Measurements from ENCODE around the gene ZNF230.

The ZNF230 gene

DNA sequence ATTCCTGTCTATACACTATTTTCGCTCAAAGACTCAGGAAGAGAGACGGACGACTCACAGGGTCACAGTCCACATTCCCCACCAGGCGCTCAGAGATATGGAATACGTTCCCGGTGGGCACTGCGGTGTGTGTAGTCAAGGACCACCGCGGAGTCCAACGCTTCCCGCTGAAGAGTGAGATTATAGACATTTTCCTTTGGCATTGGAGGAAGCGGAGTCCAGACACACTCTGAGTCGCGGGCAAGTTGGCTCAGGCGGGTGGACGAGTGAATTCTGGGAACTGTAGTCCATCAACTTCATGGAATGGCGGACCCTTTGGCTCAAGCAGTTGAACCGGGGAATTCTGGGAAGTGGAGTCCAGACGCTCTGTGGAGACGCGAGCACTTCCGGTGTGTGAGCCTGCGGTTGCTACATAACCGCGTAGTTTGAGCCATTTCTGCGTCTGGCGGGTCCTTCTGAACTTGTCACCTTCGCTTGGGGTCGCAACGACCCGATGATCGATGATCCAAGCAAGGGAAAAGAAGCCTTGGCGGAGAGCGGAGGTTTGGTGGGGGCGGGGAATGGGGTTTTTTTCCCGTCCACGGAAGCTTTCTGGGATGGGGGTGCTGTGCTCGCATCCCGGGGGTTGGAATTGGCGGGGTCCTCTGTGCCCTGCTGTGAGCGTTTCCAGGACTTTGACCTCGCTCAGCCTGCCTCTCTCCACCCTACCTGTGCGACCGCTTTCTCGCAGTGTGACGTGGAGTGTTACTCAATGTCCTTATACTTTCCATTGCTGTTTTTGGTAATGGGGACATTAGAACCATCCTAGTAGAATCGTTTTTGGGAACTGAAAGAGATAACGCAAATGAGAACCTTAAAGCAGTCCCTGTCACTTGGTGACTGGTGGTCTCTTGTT lies at the start of gene ZNF230:
ZNF230 (plus strand) TSS at position 392 of the 895 bp plus-strand sequence. CDS start 4,122 bp downstream, outside the sequence.
- DNase-seq, result peak in 54 of 56 donors; percentile 61 to 97 (median 90)

GRCh38 chr19:43956827-43957226 lies 45.9 kb upstream of the ZNF230 start:
- DNase-seq, result no peak

DNA sequence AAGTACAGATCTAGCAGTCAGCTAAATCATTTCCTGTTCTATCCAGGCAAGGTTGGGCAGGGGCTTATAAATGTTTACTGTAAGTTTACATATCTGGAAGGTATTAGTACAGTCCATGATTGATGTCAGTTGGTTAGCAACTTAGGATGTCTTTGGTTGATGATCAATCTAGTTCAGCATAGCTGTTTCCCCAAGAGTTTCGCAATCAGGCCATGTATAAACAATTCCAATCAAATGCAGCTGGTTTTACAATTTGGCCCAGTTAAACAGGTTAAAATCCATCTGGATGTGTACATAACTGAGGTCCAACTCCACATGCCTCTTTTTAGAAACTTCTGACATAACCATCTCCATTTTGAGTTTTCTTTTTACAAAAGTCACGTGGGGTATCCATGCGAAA lies 44.9 kb upstream of the ZNF230 start:
- no peak for DNase-seq

- no peak for DNase-seq
These were observed 42.3 kb upstream of the ZNF230 start for GRCh38 chr19:43960411-43960810.

DNA sequence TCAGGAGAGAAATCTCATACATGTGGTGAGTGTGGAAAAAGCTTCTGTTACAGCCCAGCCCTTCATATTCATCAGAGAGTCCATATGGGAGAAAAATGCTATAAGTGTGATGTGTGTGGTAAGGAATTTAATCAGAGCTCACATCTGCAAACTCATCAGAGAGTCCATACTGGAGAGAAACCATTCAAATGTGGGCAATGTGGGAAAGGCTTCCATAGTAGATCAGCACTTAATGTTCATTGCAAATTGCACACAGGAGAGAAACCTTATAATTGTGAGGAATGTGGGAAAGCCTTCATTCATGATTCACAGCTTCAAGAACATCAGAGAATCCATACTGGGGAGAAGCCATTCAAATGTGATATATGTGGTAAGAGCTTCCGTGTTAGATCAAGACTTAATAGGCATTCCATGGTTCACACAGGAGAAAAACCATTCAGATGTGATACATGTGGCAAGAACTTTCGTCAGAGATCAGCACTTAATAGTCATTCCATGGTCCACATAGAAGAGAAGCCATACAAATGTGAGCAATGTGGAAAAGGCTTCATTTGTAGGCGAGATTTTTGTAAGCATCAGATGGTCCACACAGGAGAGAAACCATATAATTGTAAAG lies 36.6 kb upstream of the ZNF230 start:
- no peak for DNase-seq

GRCh38 chr19:43976732-43977131 lies 26.0 kb upstream of the ZNF230 start:
- no peak for DNase-seq

DNA sequence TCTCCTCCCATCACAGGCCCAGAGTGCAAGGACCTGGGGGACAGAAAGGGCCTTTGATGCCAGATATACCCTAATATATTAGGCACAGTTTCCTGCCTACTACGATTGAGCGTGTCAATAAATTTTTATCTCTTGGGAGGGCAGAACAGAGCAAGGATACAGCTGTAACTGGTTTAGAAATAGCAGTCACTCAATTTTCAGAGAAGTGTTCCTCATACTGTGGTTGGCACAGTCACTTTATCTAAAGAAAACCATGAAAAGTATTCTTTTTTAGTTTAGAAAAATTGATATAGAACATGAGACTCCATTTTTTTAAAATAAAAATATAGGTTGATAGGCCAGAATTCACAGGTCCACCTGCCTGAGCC lies 19.2 kb upstream of the ZNF230 start:
- no peak for DNase-seq

DNA sequence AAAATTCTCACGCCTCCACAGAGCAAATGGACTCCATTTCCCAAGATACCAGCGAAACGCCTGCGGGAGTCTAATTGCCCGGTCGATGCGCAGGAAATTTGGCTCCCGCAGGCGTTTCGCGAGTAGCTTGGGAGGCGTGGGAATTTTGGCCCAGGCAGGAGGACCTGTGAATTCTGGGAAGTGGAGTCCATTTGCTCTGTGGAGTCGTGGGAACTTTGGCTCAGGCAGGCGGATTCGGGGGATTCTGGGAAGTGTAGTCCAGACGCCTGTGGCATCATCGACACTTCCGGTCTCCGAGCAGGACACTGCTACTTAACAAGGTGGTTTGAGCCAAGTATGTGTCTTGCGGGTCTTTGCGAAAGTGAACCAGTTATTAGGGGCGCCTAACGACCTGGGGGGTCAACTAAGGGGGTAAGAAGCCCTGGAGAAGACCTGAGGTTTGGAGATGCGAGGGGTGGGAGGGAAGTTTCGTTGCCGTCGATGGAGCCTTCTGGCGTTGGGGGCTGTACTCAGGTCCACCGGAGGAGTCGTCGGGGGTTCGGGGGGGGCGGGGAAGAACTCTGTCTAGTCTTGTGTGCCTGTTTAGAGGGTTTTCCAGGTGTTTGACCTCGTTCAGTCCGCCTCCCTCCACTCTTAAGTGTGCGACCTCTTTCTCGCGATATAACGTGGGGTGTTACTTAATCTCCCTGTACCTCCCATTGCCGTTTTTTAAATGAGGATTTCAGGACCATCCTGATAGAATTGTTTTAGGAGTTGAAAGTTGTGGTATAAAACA lies 18.7 kb upstream of the ZNF230 start, which contains the start of gene ZNF155:
ZNF155 (plus strand) TSS at position 277 of the 775 bp plus-strand sequence. CDS start 4,356 bp downstream, outside the sequence.
- peak; percentile 52 to 97 (median 90) for DNase-seq

DNA sequence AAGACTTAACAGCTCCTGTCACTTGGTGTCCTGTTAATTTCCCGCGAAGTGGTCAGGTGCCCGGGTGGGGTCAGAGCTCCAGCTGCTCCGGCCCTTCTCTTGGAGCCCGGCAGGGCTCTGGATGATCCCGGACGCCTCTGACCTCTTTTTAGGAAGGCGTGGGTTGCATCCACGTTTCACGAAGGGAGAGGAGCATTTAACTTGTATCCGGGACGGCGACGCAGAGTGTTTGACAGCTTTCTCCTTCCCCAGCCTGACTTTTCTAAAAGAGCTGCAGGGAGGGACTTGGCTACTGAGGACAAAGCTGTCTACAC lies 18.1 kb upstream of the ZNF230 start:
- peak in 8 of 56 donors; percentile 2 to 26 (median 8) for DNase-seq

- peak in 1 of 56 donors; percentile 9 for DNase-seq
These were observed 5.0 kb upstream of the ZNF230 start for GRCh38 chr19:43997631-43998290.

DNA sequence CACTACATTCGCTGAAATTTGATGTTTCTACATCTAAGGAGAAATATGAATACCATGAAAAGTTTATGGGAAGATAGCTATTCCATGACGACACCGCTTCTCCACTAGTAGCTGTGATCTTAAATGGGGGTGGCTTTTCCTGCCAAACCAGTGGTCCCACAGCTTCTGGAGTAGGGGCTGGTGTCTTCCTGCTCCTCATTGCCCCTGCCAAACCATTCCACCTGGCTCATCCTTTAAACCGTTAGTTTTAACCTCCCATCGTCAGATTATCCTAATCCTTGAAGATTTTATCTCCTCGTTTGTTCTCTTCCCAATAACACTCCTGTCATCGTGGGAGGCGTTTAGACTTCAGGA lies 568 bp upstream of the ZNF230 start:
- peak in 1 of 56 donors; percentile 24 for DNase-seq

DNA sequence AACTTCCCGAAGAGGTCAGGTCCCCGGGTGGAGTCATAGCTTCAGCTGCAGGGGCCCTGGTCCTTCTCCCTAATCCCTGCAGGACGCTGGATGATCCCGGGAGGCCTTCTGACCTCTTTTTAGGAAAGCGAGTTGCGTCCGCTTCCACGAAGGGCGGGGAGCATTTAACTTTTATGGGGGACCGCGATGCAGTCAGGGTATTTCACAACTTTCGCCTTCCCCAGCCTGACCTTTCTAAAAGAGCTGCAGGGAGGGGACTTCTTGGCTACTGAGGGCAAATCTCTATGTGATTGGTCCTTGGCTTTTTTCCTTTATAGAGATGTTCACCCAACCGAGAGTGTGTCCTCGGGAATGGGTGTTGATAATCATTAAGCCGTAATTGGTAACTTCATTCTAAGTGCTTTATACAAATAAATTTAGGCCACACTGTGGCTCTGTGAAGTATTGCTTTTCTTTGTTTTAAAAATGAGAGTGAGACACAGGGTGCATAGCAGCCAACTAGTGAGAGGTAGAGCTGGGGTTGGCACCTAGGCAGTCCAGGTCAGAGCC lies 778 bp downstream of the ZNF230 start:
- DNase-seq, result peak in 2 of 56 donors; percentile 10 to 12

DNA sequence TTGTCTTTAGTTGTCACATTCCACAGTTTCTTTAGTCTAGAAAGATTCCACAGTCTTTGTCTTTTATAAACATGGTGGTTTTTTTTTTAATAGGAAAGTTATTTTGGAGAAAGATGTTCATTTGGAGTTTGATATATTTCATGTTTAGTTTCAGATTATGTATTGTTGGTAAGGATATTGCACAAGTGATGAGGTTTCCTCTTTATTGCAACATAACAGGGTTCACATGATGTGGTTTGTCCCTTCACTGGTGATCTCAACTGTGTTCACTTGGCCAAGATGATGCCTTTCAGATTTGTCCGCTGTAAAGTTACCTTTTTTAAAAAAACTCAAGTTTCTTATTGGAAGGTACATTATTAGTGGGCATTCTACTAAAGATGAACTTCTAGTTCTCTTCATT lies 3.2 kb downstream of the ZNF230 start:
- DNase-seq, result no peak

GRCh38 chr19:44007473-44007872 lies 4.7 kb downstream of the ZNF230 start:
- no peak for DNase-seq

DNA sequence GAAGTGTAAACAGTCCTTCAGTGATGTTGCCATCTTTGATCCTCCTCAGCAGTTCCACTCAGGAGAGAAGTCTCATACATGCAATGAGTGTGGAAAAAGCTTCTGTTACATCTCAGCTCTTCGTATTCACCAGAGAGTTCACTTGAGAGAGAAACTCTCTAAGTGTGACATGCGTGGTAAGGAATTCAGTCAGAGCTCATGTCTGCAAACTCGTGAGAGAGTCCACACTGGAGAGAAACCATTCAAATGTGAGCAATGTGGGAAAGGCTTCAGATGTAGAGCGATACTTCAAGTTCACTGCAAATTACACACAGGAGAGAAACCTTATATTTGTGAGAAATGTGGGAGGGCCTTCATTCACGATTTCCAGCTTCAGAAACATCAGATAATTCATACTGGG lies 7.7 kb downstream of the ZNF230 start:
- DNase-seq, result no peak

GRCh38 chr19:44019498-44019897 lies 16.7 kb downstream of the ZNF230 start:
- no peak for DNase-seq

DNA sequence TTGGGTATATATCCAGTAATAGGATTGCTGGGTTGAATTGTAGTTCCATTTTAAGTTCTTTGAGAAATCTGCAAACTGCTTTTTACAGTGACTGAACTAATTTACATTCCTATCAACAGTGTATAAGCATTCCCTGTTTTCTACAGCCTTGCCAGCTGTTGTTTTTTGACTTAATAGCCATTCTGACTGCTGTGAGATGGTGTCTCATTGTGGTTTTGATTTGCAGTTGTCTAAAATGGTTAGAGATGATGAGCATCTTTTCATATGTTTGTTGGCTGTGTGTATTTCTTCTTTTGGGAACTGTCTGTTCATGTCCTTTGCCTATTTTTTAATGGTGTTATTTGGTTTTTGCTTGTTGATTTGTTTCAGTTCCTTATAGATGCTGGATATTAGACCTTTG lies 18.5 kb downstream of the ZNF230 start:
- no peak for DNase-seq

GRCh38 chr19:44024900-44025216 lies 22.1 kb downstream of the ZNF230 start:
- DNase-seq, result no peak

DNA sequence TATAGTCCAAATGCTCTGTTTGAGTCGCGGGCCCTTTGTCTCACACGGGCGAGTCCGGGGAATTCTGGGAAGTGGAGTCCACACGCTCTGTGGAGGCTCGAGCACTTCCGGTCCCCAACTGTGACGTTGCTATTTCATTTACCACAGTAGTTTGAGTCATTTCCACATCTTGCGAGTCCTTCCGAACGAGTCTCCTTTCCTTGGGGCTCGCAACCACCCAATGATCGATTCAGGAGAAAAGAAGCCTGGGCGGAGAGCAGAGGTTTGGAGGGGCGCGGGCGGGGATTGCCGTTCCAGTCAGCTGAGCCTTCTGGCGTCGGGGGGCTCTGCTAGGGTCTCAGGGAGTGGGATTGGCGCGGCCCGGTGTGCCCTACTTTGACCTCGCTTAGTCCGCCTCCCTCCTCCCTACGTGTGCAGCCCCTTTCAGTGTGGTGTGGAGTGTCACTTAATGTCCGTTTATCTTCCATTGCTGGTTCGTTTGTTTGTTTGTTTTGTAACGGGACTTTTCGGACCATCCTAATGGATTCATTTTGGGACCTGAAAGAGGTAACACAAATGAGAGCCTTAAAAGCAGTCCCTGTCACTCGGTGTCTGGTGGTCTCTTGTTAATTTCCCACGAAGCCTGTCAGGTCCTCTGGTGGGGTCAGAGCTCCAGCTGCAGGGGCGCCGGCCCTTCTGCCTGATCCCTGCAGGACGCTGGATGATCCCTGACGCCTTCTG lies 22.6 kb downstream of the ZNF230 start, which contains the start of gene ZNF222:
ZNF222 (plus strand) TSS at position 163 of the 720 bp plus-strand sequence; CDS start at position 221, 58 bp downstream.
- peak in 54 of 56 donors; percentile 33 to 93 (median 75) for DNase-seq

DNA sequence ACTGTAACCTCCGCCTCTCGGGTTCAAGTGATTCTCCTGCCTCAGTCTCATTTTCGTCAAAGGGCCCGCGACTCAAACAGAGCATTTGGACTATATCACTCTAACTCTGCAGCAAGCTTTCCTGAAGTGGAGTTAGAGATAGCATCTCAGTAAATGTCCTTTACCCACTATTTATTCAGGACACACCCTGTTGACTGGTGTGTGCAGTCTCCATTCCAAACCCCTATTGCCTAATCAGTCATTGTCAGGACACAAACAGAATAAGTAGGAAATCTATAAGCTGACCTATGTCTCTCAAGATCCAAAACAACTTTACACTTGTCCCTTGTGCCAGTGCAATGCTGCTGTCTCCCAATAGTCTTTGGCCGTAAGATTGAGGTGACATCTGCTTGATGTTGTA lies 23.9 kb downstream of the ZNF230 start:
- DNase-seq, result no peak
